BJ (cell line): ENCODE measurements around the gene GPR62. TPM values are rescaled to one million over a fixed set of nuclear protein-coding genes. Genes with fewer than 3 reads are reported as not detected.

Experiments
- CTCF ChIA-PET: fragments of 350-600 bp; formaldehyde crosslinking; extraction: SDS; loops from one replicate; lab custom pipeline; 2021; ENCODE audit warnings: antibody characterized with exemption, inconsistent platforms; lab: Yijun Ruan, JAX
- POLR2A ChIA-PET: fragments of 300-600 bp; sonication (Branson Sonifier 250); formaldehyde crosslinking; extraction: SDS; loops from one replicate; lab custom pipeline; 2021; ENCODE audit warnings: antibody characterized with exemption; lab: Charles Lee
- DNase-seq: peaks from one replicate; pipeline ENCODE4 v3.0.0-alpha.2; 2011; ENCODE audit warnings: low read depth
- H3K27me3 ChIP-seq: 2 replicates; pipeline ENCODE4 v1.6.0; 2011; ENCODE audit warnings: low read length; ENCODE audit not compliant: control insufficient read depth, insufficient read depth
- H3K36me3 ChIP-seq: 2 replicates; pipeline ENCODE4 v1.5.1; 2011; ENCODE audit warnings: low read length; ENCODE audit not compliant: control insufficient read depth, insufficient read depth
- H3K4me3 ChIP-seq: 2 replicates; pipeline ENCODE4 v1.5.1; 2011; ENCODE audit warnings: low read depth, mild to moderate bottlenecking, control low read depth, low read length
- polyA plus RNA-seq: library from polyadenylated mRNA; depleted of rRNA; stranded (reverse); fragments of >200 nt; gene quantifications from 2 replicates; pipeline ENCODE4 v1.2.3, GENCODE V29; 2011
- TF ChIP-seq, protein P1 (sequence below): IDR thresholded peaks from 2 replicates; pipeline ENCODE4 v1.5.1; 2011; ENCODE audit warnings: low read depth, mild to moderate bottlenecking, control low read depth, inconsistent platforms, low read length, moderate library complexity; ENCODE audit not compliant: insufficient read depth

Gene GPR62
- polyA plus RNA-seq, 1 experiment = not detected

DNA sequence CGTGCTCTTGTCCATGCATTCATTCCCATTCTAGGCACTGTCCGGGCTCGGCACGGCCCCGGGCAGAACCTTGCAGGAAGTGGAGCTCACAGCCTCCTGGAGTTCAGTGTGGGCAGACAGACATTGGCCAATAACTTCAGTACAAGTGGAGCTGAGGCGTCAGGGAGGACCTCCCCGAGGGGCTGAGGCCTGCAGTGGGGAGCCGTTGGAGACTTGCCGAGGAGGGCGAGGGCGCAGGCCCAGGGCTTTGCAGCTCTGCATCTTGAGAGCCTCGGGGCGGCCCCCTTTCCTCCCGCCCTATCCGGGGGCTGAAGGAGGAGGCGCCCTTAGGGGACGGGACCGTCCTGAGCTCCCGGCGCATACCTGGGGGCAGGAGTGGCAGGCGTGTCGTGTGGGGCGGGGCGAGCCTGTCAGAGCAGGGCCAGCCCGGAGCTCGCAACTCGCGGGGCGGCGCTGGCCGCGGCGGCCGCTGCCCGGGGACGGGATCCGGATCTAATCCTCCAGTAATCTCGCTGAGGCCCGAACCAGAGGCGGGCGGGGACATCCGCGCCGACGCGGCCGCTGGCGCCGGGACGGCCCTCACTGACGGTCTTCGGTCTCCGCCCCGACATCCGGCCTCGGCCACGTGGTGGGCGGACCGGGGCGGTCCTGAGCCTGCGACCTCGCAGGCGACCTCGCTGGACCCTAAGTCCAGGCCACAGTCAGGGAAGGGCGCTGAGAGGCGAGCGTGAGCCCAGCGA is 27.8 kb downstream of the GPR62 start, which contains the start of gene ACY1:
TSS of gene ACY1 (plus strand) at position 698 of the 740 bp plus-strand sequence. CDS start 530 bp downstream, outside the sequence.
- ChIA-PET POLR2A (interaction anchor here (0.8 kb wide), 1 partner anchor 42 kb away, joined by 3 read pairs; the partner anchor contains the start of gene RRP9), CTCF (interaction anchor here (0.6 to 4.5 kb wide), 10 partner anchors 9 to 429 kb away, joined by 3 to 42 read pairs (median 6); partner anchors contain the start of genes ABHD14A, ABHD14B, PARP3 and RPL29)
- peak within 1 kb of the TSS; percentile 54 for H3K4me3 ChIP-seq
- H3K36me3 ChIP-seq = peaks cover 3% of the 10 kb centered on the region; the same call in 1 of the 2 replicates
- H3K27me3 ChIP-seq = no peaks in the 10 kb centered on the region
- DNase-seq = peak; percentile 45
- TF ChIP-seq, protein P1, sequence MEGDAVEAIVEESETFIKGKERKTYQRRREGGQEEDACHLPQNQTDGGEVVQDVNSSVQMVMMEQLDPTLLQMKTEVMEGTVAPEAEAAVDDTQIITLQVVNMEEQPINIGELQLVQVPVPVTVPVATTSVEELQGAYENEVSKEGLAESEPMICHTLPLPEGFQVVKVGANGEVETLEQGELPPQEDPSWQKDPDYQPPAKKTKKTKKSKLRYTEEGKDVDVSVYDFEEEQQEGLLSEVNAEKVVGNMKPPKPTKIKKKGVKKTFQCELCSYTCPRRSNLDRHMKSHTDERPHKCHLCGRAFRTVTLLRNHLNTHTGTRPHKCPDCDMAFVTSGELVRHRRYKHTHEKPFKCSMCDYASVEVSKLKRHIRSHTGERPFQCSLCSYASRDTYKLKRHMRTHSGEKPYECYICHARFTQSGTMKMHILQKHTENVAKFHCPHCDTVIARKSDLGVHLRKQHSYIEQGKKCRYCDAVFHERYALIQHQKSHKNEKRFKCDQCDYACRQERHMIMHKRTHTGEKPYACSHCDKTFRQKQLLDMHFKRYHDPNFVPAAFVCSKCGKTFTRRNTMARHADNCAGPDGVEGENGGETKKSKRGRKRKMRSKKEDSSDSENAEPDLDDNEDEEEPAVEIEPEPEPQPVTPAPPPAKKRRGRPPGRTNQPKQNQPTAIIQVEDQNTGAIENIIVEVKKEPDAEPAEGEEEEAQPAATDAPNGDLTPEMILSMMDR = no peak

DNA sequence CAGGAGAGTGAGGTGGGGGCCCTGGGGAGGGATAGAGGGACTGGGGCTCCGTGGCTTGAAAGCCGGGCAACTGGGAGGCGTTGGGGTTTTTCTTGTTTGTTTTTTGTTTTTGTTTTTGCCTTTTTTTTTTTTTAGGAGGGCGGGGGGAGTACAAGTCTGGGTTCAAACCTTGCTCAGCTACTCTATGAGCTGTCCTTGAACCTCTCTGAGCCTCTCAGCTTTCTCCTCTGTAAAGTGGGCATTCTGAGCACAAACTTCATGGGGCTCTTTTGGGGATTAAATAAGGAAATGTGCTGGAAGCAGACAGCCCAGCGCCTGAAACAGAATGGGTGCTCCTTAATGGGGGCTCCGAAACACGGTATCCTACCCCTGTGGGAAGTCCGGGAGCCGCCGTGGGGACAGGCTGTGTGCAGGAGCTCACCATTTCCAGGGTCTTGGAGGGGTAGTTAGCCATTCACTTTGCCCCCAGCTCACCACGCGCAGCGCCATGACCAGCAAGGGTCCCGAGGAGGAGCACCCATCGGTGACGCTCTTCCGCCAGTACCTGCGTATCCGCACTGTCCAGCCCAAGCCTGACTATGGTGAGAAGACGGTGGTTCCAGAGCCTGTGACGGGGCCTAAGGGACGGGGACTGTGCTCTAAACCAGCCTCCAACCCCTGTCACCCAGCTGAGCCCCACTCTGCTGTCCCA is 28.5 kb downstream of the GPR62 start:
- ChIA-PET POLR2A (no interaction called here), CTCF (interaction anchor here (0.9 to 4.5 kb wide), 8 partner anchors 8 to 41 kb away, joined by 4 to 42 read pairs (median 8); partner anchors contain the start of genes ABHD14A, ABHD14B, PARP3 and RPL29)
- Histone ChIP-seq H3K36me3 (peaks cover 3% of the 10 kb centered on the region; the same call in 1 of the 2 replicates), H3K4me3 (peak overlapping the region; percentile 54), H3K27me3 (no peaks in the 10 kb centered on the region)
- no peak for DNase-seq
- TF ChIP-seq, protein P1 = no peak

DNA sequence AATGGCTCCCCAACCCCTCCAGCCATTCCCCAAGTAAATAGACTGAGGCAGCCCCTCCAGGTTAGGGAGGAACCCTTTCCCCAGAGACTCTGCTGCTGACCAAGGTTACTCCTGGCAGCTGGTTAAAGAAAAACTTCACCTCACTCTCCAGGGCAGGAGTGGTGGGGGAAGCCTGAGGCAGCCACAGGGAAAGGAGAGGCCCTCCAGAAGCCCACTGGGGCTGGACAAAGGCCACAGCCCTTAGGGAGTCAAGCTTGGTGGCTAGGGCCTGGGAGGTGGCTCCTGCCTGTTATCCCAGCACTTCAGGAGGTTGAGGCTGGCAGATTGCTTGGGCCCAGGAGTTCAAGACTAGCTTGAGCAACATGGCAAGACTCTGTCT is 29.1 kb downstream of the GPR62 start:
- Histone ChIP-seq H3K27me3 (no peaks in the 10 kb centered on the region), H3K36me3 (peaks cover 3% of the 10 kb centered on the region; the same call in 1 of the 2 replicates), H3K4me3 (no peak overlapping the region)
- POLR2A ChIA-PET = no interaction called here
- CTCF ChIA-PET = interaction anchor here (1.2 to 4.5 kb wide), 4 partner anchors 10 to 42 kb away, joined by 4 to 42 read pairs (median 14); partner anchors contain the start of genes ABHD14A, ABHD14B, PARP3 and RRP9
- TF ChIP-seq, protein P1 = no peak
- DNase-seq = no peak

DNA sequence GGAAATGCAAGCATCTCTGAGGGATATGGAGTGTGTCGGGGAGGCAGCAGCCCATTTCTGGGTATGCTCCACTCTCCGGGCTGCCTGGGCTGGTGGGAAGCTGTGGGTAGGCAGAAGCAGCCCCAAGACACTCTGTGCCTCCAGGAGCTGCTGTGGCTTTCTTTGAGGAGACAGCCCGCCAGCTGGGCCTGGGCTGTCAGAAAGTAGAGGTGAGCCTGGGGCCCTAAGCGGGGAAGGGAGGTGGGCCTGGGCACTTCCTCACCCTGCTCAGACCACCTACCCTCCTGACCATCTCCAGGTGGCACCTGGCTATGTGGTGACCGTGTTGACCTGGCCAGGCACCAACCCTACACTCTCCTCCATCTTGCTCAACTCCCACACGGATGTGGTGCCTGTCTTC is 29.9 kb downstream of the GPR62 start:
- POLR2A ChIA-PET = no interaction called here
- CTCF ChIA-PET = interaction anchor here (1.2 to 4.5 kb wide), 4 partner anchors 9 to 16 kb away, joined by 3 to 42 read pairs (median 4); partner anchors contain the start of genes ABHD14A, ABHD14B and RPL29
- Histone ChIP-seq H3K4me3 (no peak overlapping the region), H3K27me3 (no peaks in the 10 kb centered on the region), H3K36me3 (peaks cover 3% of the 10 kb centered on the region; the same call in 1 of the 2 replicates)
- DNase-seq = no peak
- TF ChIP-seq, protein P1 = no peak
